SK-MEL-5 (cell line): ENCODE measurements around the gene MOV10L1. TPM values are rescaled to one million over a fixed set of nuclear protein-coding genes. Genes with fewer than 3 reads are reported as not detected.
"Not testable (repeated sequence)": the region's sequence is repeated elsewhere in the genome, so short reads cannot be mapped to it uniquely, and the experiment has no call there.

Experiments
- DNase-seq: peaks from one replicate; pipeline ENCODE4 v3.0.0-alpha.2; 2016; ENCODE audit warnings: low read depth, low spot score
- in situ Hi-C: cut with HindIII; loops from 2 replicates; pipeline ENCODE4 v1.10.0; 2016; ENCODE audit warnings: low sequenced_read_pairs, high pct_unique_total_duplicates, low pct_unique_long_range_greater_than_20kb
- total RNA-seq: library from RNA; depleted of rRNA; stranded (reverse); fragments of >200 nt; shearing (Covaris generic); gene quantifications from 2 replicates; pipeline ENCODE4 v1.2.3, GENCODE V29; 2014

Gene MOV10L1
- total RNA-seq, 1 experiment from 2014 or later: 0.08 TPM

DNA sequence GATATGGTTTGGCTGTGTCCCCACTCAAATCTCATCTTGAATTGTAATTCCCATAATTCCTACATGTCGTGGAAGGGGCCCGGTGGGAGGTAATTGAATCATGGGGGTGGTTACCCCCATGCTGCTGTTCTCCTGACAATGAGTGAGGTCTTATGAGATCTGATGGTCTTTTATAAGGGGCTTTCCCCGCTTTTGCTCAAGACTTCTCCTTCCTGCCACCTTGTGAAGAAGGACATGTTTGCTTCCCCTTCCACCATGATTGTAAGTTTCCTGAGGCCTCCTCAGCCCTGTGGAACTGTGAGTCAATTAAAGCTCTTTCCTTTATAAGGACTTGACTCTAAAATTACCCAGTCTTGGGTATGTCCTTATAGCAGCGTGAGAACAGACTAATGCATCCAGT lies 2.8 kb upstream of the MOV10L1 start:
- in situ Hi-C loops, DNase-seq: not testable (repeated sequence)

DNA sequence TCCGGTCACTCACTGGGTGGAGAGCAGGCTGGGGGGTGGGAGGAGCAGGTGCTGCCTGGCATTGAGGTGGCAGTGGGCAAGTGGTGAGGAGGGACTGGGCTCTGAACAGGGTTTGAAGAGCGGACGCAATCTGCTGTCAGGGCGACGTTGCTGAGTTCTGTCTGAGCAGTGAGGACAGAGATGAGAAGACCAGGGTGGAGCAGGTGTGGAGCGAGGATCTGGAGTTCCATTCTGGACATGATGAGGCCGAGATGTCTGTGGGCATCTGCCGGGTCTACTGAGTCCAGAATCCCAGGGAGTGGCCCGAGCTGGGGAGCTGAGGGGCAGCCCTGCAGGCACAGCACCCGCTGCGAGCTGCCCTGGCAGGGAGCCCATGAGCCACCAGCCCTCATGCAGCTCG lies 2.2 kb upstream of the MOV10L1 start:
- in situ Hi-C loops: no loop called here
- no peak for DNase-seq

DNA sequence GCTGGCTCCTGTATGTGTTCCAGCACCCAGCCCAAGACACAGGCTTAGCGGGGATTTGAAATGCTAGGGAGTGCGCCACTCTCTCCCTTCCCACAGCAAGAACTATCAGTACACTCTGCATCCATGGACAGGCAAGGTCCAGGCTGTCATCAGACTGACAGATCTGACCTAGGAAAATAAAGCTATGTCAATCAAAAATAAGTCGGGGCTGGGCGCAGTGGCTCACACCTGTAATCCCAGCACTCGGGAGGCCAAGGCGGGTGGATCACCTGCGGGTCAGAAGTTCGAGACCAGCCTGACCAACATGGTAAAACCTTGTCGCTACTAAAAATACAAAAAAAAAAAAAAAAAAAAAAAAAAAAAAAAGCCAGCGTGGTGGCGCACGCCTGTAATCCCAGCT lies 1.7 kb upstream of the MOV10L1 start:
- in situ Hi-C loops: no loop called here
- no peak for DNase-seq

DNA sequence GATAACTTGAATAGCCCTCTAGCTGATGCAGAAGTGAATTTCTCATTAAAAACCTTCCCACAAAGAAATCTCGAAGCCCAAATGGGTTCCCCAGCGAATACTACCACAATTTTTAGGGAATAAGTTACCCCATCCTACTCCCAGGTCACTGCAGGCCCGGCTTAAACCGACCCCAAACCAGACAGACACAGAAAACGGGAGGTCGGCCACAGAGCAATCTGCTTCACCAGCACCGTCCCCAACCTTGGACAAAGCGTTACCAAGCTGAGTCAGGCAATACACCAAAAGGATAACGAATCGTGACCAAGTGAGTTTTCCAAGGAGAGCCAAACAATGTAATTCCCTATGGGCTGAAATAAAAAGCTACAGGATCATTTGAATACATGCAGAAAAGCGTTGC lies 575 bp upstream of the MOV10L1 start:
- in situ Hi-C loops: no loop called here
- no peak for DNase-seq

DNA sequence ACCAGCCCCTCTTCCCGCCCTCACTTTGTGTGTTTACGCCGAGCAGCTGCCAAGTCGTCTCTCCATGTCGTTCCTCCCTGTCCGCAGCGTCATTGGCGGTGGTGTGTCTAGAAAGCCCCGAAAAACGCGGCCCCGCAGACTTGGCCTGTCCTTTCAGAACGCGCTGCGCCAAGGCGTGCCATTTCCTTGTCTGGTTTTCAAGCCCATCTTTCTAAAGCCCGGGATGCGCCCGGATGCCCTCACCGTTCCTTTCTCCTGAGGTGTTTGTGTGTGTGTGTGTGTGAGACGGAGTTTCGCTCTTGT lies 557 bp downstream of the MOV10L1 start:
- DNase-seq: no peak
- in situ Hi-C loops: no loop called here

DNA sequence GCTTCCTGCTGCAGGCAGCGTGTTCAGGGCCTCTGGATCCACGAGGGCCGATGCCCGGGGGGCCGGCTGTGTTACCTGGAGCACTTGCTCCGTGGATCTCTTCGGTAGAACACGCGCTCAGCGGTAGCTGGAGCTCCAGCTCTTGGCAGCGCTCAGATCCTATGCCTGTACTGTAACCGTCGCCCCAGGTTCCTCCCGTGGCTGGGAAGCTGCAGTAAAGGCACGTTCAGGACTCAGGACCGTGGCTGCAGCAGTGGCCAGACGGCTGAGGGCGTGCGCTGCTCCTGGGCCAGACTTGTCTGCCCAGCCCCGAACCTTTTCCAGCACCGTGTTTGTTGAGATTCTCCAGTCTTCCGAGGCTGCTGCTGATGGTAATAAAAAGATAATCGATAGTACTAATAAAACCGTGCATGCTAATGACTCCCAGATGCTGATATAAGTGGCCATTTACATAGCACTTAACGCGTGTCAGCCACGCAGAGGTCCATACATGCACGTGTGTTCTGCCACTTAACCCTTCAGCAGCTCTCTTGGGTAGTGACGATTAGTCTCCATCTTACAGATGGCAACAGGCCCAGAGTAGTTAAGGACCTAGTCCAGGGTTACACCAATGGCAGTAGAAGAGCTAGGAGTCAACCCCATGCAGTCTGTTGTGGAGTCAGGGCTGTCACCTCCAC lies 1.4 kb downstream of the MOV10L1 start:
- in situ Hi-C loops: no loop called here
- no peak for DNase-seq

DNA sequence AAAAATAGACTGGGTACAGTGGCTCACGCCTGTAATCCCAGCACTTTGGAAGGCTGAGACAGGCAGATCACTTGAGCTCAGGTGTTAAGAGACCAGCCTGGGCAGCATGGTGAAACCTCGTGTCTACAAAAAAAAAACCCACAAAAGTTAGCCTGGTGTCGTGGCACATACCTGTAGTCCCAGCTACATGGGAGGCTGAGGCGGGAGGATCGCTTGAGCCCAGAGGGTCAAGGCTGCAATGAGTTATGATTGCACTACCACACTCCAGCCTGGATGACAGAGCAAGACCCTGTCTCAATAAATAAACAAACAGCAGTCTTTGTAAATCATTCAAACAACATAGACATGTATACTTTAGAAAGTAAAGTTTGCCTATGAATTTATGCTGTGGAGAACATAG lies 2.5 kb downstream of the MOV10L1 start:
- in situ Hi-C loops: no loop called here
- DNase-seq: no peak

DNA sequence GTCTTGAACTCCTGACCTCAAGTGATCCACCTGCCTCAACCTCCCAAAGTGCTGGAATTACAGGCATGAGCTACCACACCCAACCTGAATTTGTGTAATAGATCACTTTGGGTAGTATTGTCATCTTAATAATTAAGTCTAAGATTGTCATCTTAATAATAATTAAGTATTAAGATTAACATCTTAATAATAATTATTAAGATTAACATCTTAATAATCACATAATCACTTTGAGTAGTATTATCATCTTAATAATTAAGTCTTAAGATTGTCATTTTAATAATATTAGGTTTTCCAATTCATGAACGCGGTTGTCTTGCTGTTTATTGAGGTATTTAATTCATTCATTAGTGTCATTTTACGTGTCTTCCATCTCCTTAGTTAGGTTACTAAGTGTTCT lies 8.2 kb downstream of the MOV10L1 start:
- DNase-seq: no peak
- in situ Hi-C loops: no loop called here

DNA sequence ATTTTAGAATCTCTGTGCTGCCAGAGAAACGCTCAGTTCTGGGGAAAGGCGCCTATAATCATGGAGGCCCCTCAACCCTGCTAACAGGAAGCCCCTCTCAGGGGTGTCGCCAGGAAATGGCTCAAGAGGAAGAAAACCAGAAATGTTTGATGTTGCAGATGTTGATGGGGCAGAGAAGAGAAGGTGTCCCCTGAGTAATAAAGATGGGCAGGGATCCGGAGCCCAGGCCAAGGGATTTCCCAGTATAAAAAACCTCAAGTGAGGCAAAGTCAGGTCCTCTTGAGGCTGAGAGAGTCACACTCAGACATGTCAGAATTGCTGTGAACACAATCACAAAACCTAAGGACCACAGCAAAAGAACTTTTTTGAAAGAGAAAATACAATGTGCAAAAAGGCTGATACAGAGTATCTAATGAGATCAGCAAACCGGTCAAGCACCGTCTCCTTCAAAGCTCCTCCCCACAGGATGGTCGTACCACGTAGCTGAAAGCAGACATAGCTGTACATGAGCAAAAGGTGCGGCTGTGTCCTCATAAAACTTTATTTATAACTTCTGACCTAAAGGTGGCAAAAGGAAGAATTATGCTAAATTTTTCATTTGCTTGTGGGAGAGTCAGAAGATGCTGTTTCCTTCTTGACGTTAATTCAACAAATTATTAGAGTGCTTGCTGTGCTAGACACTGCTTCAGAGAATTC lies 12.2 kb downstream of the MOV10L1 start:
- in situ Hi-C loops: no loop called here
- no peak for DNase-seq

DNA sequence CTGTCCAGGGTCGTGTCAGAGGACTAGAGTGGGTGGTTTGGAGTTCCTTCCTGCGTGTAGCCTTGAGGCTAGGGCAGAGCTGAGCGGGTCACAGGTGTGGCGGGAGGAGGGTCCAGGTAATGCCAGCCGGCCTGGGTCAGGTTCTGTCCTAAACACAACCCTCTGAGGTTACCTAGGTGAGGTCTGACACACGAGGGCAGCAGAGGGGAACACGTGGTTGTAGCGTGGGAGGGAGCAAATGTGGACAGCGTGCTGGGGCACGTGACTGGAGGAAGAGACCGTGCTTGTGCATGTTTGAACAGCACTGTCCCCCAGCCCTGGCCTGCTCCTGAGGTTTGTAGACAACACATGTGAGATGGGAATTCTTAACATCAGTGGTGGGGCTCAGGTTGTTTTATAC lies 13.1 kb downstream of the MOV10L1 start:
- in situ Hi-C loops: no loop called here

DNA sequence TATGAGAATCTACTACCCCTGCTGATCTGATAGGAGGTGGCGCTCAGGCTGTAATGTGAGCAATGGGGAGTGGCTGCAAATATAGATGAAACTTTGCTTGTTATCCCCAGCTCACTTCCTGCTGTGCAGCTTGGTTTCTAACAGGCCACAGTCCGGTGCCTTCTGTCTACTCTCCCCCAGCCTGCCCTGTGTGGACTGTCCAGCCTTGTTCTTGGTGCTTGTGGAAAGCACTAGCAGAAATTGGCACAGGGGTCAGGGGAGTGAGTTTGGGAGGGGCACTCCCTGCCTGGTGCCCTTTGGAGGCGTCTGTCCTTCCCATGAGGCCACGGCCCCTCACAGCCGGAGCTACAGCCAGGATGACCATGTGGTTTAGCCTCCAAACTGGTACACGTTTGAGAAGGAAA lies 14.3 kb downstream of the MOV10L1 start:
- in situ Hi-C loops: no loop called here
- no peak for DNase-seq

More for the DNA sequence above, 13.1 kb downstream of the MOV10L1 start:
- DNase-seq: peak; percentile 23

DNA sequence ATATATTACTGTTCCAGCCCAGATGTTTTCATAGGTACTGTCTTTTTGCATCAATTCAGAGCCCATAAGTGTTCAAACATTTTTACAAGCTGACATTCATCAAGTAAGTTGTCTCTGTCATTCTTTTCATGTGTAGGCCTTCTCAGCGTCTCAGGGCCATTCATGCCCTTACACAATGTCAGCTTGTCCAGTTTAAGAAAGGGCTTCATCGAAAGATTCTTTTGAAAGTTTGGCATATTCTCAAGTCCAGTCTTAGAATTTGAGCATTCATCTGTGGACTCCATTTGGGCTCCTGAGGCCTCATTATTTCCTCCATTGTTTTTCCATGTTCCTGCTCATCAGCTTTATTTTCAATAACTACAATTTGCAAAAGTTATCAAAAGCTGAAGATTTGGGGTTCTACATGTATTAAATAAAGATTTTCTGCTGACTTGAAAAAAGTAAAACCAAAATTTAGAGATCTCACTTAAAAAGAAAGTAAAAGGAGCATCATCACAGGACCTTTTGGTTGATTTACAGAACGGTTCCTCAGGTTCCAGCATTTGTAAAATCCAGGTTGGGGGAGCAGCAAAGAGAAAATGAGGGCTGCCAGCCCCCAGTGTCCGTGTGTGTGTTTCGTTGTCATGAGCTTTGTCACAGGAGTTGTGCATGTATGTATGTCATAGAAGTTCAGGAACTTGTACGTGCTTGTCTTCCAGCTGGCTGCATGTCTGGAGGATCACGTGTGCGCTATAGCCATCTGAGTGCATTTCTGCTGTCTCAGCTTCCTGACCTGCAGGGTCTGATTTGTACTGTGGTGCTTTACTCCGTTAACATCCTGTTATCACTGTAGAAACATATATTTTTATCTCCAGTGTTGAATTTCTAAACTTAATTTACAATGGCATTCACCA lies 15.6 kb downstream of the MOV10L1 start:
- peak; percentile 26 for DNase-seq
- in situ Hi-C loops: no loop called here

DNA sequence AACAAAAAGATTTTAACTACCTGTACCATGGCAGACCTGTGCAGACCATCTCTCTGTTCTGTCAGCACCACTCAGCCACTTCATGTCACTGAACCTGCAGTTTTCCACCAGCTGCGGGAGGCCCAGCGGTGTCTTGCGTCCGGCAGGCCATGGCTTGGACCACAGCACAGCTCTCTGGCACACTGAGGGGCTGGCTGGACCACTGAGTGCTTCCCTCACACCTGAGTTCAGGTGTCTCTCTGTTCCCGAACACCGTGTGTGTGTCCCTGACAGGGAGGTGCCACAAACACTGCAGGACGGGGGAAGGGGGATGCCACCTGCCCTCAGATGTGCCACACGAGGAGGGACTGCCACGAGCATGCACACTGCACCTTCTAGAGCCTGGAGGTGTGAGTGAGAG lies 17.7 kb downstream of the MOV10L1 start:
- in situ Hi-C loops: no loop called here
- DNase-seq: no peak

DNA sequence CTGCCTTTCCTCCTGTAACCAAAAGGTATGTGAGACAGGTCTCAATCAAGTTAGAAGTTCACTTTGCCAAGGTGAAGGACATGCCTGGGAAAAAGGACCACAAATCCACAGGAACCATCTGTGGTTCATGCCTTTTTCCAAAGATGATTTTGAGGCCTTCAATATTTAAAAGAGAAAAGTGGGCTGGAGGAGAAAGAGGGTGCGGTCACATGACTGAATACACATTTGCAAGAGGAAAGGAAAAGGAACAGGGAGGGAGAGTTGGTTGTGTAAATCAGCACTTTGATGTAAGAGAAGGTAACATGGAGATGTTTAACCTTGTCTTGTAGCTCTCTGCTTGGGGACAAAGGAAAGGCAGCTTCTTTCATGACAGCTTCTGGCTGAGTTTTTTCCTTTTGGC lies 21.2 kb downstream of the MOV10L1 start:
- DNase-seq: no peak
- in situ Hi-C loops: no loop called here

DNA sequence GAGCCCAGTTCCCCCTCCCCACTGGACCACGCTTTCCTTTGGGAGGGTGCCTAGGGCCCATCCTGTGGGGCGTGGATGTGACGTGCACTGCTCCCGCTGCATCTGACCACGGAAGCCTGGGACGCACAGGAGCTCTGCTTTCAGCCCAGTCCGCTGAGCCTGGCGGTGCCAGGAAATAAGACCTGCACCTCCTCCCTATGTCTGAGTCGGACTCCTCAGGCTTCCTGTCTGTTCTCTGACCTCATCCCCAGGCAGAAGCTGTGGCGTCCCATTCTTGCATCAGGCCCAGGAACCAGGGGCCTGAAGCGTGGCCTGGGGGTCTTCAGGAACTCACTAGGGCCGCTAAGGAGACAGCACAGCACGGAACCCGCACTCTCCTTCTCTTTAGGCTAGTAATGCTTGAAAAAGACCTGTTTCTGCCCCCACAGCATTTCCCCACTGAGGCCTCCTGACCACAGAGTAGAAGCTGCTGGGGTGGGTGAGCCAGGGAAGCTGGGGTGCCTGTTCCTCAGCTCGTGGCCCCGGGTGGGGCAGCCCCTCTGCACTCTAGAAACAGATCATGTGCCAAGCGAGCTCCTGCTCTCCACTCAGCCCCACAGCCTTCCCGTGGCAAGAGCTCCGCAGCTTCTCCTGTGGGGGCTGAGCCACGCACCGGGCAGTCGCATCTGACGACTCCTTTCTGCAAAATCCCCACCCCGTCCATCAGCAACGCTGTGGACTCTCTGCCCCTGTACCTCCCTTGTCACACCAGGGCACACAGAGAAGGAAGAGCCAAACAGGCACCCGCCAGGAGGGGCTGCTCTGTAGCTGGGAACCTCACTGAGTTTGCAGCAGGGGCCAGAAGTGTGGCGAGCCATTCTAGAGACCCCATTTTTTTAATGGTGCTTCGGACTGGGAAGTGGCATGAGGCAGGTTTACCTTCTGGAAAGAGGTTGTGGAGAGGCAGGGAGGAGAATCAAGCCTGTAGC lies 22.6 kb downstream of the MOV10L1 start:
- DNase-seq: no peak
- in situ Hi-C loops: no loop called here

DNA sequence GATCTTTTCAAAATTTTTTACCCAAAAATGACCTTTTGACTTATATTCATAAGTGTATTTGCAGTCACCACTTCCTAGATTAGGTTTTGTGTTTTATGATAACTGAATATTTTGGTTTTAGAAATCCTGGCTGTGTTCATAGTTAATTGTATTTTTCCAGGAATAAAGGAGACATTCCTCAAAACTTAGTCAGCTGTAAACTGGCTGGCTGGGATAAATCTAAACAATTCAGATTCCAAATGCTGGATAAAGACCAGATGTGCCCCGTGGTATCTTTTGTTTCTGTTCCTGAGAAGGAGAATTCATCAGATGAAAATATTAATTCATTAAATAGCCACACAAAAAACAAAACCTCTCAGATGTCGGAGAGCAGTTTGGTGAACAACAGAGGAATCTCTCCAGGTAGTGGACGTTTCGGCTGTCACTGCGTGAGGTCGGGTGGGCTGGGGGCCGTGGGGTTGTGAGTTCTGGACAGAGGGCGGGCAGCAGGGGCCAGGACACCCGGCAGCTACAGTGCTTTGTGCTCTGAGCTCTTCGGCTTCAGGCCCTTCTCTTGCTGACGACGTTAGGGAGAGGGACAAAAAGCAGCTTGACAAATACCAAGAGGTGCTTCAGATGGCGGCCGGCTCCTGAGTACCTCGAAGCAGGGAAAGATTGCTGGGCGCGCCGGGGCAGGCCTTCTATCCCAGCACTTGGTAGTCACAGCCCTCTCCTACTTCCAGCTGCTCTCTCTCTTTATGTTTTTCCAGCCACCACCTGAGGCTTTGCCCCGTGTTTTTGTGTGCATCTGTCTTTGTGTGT lies 24.6 kb downstream of the MOV10L1 start:
- DNase-seq: no peak
- in situ Hi-C loops: no loop called here

DNA sequence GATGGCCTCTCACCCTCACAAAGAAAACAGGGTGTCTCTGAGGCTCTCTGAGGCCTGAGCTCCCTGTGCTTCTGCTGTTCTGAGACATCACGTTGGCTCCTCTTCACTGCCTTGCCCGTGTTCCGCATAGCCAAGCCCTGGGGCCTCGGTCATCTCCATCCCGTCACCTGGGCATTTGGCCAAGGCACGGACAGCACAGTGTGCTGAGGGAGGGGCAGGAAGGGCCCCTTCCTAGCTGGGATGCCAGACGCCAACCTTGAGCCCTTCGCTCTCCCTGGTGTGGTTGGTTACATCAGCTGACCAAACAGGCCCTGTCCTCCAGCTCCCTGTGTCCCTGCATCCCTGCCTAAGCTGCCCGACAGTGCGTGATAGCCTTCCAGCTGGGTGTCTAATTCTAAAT lies 25.9 kb downstream of the MOV10L1 start:
- DNase-seq: no peak
- in situ Hi-C loops: no loop called here
